ENCODE measurements around the gene P2RY12. TPM values are rescaled to one million over a fixed set of nuclear protein-coding genes. Genes with fewer than 3 reads are reported as not detected.

Gene P2RY12
- polyA plus RNA-seq, 2 of the 4 experiments (the other 2 are of a cell fraction): not detected

GRCh38 chr3:151423091-151423490, 38.5 kb upstream of the P2RY12 start:
- WGBS (ENCODE audit: missing lambda C conversion rate): 76% methylated on average over 5 of the region's 5 CpGs
- CTCF ChIA-PET: interaction anchor here (0.7 kb wide), 1 partner anchor 134 kb away, joined by 5 read pairs; no protein-coding TSS in a partner anchor
- TF ChIP-seq CHD4 (IDR thresholded peaks at IDR 0.05; ENCODE audit: borderline replicate concordance): no peak
- Histone ChIP-seq H3K27ac (no peak overlapping the region), H3K4me2 (no peak overlapping the region), H3K4me1 (peaks cover 16% of the 10 kb centered on the region), H3K9me3 (no peaks in the 10 kb centered on the region), H3K4me3 (no peak overlapping the region)
- DNase-seq (ENCODE audit: low read depth in 1 of 2, low spot score in 1 of 2) (no peak), ATAC-seq (no peak), FAIRE-seq (no peak)
- POLR2A ChIA-PET: interaction anchor here (0.7 kb wide), 1 partner anchor 63 kb away, joined by 6 read pairs; no protein-coding TSS in a partner anchor

GRCh38 chr3:151421938-151422337, 37.4 kb upstream of the P2RY12 start:
- FAIRE-seq: no peak
- H3K9me3 ChIP-seq: no peaks in the 10 kb centered on the region
- TF ChIP-seq RAD21 (conservative IDR thresholded peaks at IDR 0.05 in 1 of 2, IDR thresholded peaks at IDR 0.05 in 1 of 2): peak in 1 of 2 experiments; percentile 12; a peak in 1 of 5 replicates
- TF ChIP-seq HOXB5 (CRISPR knock-in tag; IDR thresholded peaks at IDR 0.05): no peak
- no peak for TF ChIP-seq KDM5A (IDR thresholded peaks at IDR 0.05)
- no peak for TF ChIP-seq ZSCAN20 (CRISPR knock-in tag; IDR thresholded peaks at IDR 0.05)
- H3K4me2 ChIP-seq: no peak overlapping the region
- ChIA-PET POLR2A (no interaction called here), CTCF (no interaction called here)
- ATAC-seq: peak in 1 of 2 experiments; percentile 55; a peak in 2 of 6 replicates
- H3K4me3 ChIP-seq: no peak overlapping the region
- H3K4me1 ChIP-seq: peaks cover 16% of the 10 kb centered on the region
- no peak for DNase-seq (ENCODE audit: low read depth in 1 of 2, low spot score in 1 of 2)
- 75% methylated on average over 4 of the region's 4 CpGs for WGBS (ENCODE audit: missing lambda C conversion rate)
- no peak overlapping the region for H3K27ac ChIP-seq

GRCh38 chr3:151419806-151420205, 35.3 kb upstream of the P2RY12 start:
- ChIA-PET POLR2A (no interaction called here), CTCF (no interaction called here)
- 67% methylated on average over 6 of the region's 6 CpGs for WGBS (ENCODE audit: missing lambda C conversion rate)

GRCh38 chr3:151415289-151415688, 30.7 kb upstream of the P2RY12 start:
- DNase-seq (ENCODE audit: low read depth in 1 of 2, low spot score in 1 of 2): no peak
- TF ChIP-seq NPAS2 (CRISPR knock-in tag; IDR thresholded peaks at IDR 0.05; ENCODE audit: borderline replicate concordance) (no peak), RAD21 (conservative IDR thresholded peaks at IDR 0.05 in 1 of 2, IDR thresholded peaks at IDR 0.05 in 1 of 2) (no peak), RNF2 (IDR thresholded peaks at IDR 0.05; ENCODE audit: borderline replicate concordance, low read depth) (no peak), MAX (IDR thresholded peaks at IDR 0.05) (no peak), FOSB (CRISPR knock-in tag; IDR thresholded peaks at IDR 0.05) (no peak)
- 87% methylated on average over 1 of the region's 1 CpG for WGBS (ENCODE audit: missing lambda C conversion rate)
- CTCF ChIA-PET: interaction anchor here (0.7 kb wide), 1 partner anchor 504 kb away, joined by 3 read pairs; no protein-coding TSS in a partner anchor
- Histone ChIP-seq H3K4me3 (no peak overlapping the region), H3K27ac (no peak overlapping the region), H3K4me2 (no peak overlapping the region), H3K4me1 (no peaks in the 10 kb centered on the region), H3K9me3 (no peaks in the 10 kb centered on the region)
- FAIRE-seq: no peak
- POLR2A ChIA-PET: no interaction called here
- ATAC-seq: no peak

More at GRCh38 chr3:151419806-151420205, 35.3 kb upstream of the P2RY12 start:
- Histone ChIP-seq H3K4me3 (no peak overlapping the region), H3K9me3 (no peaks in the 10 kb centered on the region), H3K4me1 (peaks cover 5% of the 10 kb centered on the region; the same call in 1 of the 3 replicates), H3K27ac (no peak overlapping the region), H3K4me2 (no peak overlapping the region)
- ATAC-seq (no peak), DNase-seq (ENCODE audit: low read depth in 1 of 2, low spot score in 1 of 2) (no peak), FAIRE-seq (no peak)
- no peak for TF ChIP-seq NR3C1 (IDR thresholded peaks at IDR 0.05)
- no peak for TF ChIP-seq MAZ (IDR thresholded peaks at IDR 0.05; ENCODE audit: borderline replicate concordance, low read depth, low read length)
- no peak for TF ChIP-seq JUNB (IDR thresholded peaks at IDR 0.05)
- no peak for TF ChIP-seq CBX8 (IDR thresholded peaks at IDR 0.05)
- TF ChIP-seq ZFP36 (IDR thresholded peaks at IDR 0.05; ENCODE audit: borderline replicate concordance, partially characterized antibody): no peak
- TF ChIP-seq HDAC2 (IDR thresholded peaks at IDR 0.05): no peak
- TF ChIP-seq PBX3 (IDR thresholded peaks at IDR 0.05): no peak
- no peak for TF ChIP-seq MYC (IDR thresholded peaks at IDR 0.05; ENCODE audit: borderline replicate concordance, low read length)
- TF ChIP-seq NFE2L2 (conservative IDR thresholded peaks at IDR 0.05; ENCODE audit: low read length): no peak
- TF ChIP-seq TP53 (CRISPR knock-in tag; IDR thresholded peaks at IDR 0.05): no peak
- no peak for TF ChIP-seq RCOR1 (IDR thresholded peaks at IDR 0.05; ENCODE audit: low read depth, low read length)
- TF ChIP-seq ESRRA (IDR thresholded peaks at IDR 0.05; ENCODE audit: borderline replicate concordance, low read length): no peak
- TF ChIP-seq HOXB13 (CRISPR knock-in tag; IDR thresholded peaks at IDR 0.05; ENCODE audit: low read depth): no peak
